B cell (primary cell): ENCODE measurements around the gene ANK2. TPM values are rescaled to one million over a fixed set of nuclear protein-coding genes. Genes with fewer than 3 reads are reported as not detected.

Experiments used
- ATAC-seq: fragments of 200-7000 bp; cut with Tn5 transposase; one replicate; pipeline ENCODE4 v1.10.0; 2021; ENCODE audit warnings: low read depth, mild to moderate bottlenecking, moderate number of reproducible peaks, moderate library complexity
- CTCF ChIA-PET: fragments of 350-600 bp; sonication (Branson Sonifier 250); formaldehyde crosslinking; loops from one replicate; lab custom pipeline; 2021; ENCODE audit warnings: antibody characterized with exemption, inconsistent platforms; lab: Charles Lee
- POLR2A ChIA-PET: fragments of 350-600 bp; sonication (Branson Sonifier 250); formaldehyde crosslinking; loops from one replicate; lab custom pipeline; 2021; ENCODE audit warnings: antibody characterized with exemption; lab: Charles Lee
- DNase-seq: peaks from one replicate; pipeline ENCODE4 v3.0.0; 2013
- H2AFZ ChIP-seq: 2 replicates; pipeline ENCODE4 v1.6.1; 2012; ENCODE audit warnings: mild to moderate bottlenecking, low read depth, low read length; ENCODE audit not compliant: insufficient read depth, poor library complexity, severe bottlenecking
- H3K27ac ChIP-seq, 2 donors: 1 replicate in 1 of 2; 2 replicates in 1 of 2; pipeline ENCODE4 v1.5.1; 2012 to 2013; ENCODE audit warnings: low read length in 2 of 2, mild to moderate bottlenecking in 2 of 2, moderate library complexity in 1 of 2
- H3K27me3 ChIP-seq, 4 experiments: fragments of 200-600 bp in 1 of 4; sonication (generic) in 1 of 4; replicated peaks in 1 of 4; 1 replicate in 2 of 4; 2 replicates in 2 of 4; pipeline versions ENCODE4 v1.6.1 to v1.7.0; 2013 to 2016; ENCODE audit warnings: low read length in 3 of 4, mild to moderate bottlenecking in 2 of 4, mixed read lengths in 1 of 4, moderate library complexity in 1 of 4; ENCODE audit not compliant: insufficient read depth in 4 of 4, control insufficient read depth in 3 of 4; ENCODE audit errors: control extremely low read depth in 1 of 4
- H3K36me3 ChIP-seq, 2 experiments: replicated peaks in 1 of 2; 1 replicate in 1 of 2; 2 replicates in 1 of 2; pipeline versions ENCODE4 v1.6.1 to v1.7.1; 2013; ENCODE audit warnings: low read length in 1 of 2; ENCODE audit not compliant: insufficient read depth in 2 of 2, control insufficient read depth in 1 of 2; ENCODE audit errors: control extremely low read depth in 1 of 2, extremely low read depth in 1 of 2
- H3K4me1 ChIP-seq, 2 donors: fragments of 200-600 bp in 1 of 2; sonication (generic) in 1 of 2; 1 replicate in 1 of 2; 2 replicates in 1 of 2; pipeline versions ENCODE4 v1.5.1 to v1.6.1; 2013 to 2017; ENCODE audit warnings: low read length in 2 of 2; ENCODE audit not compliant: control insufficient read depth in 2 of 2, insufficient read depth in 2 of 2
- H3K4me2 ChIP-seq: replicated peaks from 2 replicates; pipeline ENCODE3; 2012; ENCODE audit warnings: mild to moderate bottlenecking, low read depth, low read length; ENCODE audit not compliant: poor library complexity, severe bottlenecking
- H3K4me3 ChIP-seq, 5 experiments: fragments of 200-600 bp in 1 of 5; sonication (generic) in 1 of 5; 1 replicate in 3 of 5; 2 replicates in 2 of 5; pipeline versions ENCODE4 v1.5.1 to v1.7.0; 2011 to 2016; ENCODE audit warnings: low read length in 4 of 5, mild to moderate bottlenecking in 4 of 5, low read depth in 2 of 5, control low read depth in 1 of 5, moderate library complexity in 1 of 5; ENCODE audit not compliant: insufficient read depth in 1 of 5; ENCODE audit errors: control extremely low read depth in 1 of 5, extremely low read depth in 1 of 5
- H3K79me2 ChIP-seq: fragments of 200-600 bp; sonication (generic); one replicate; pipeline ENCODE4 v1.6.0; 2016; ENCODE audit warnings: low read length; ENCODE audit not compliant: control insufficient read depth, insufficient read depth
- H3K9ac ChIP-seq: fragments of 200-600 bp; sonication (generic); 2 replicates; pipeline ENCODE4 v1.6.1; 2017; ENCODE audit warnings: mild to moderate bottlenecking, low read length, moderate library complexity
- H3K9me3 ChIP-seq, 3 donors: one replicate each; pipeline versions ENCODE4 v1.6.1 to v1.7.1; 2013; ENCODE audit warnings: low read length in 2 of 3; ENCODE audit not compliant: control insufficient read depth in 2 of 3, insufficient read depth in 1 of 3; ENCODE audit errors: control extremely low read depth in 1 of 3
- H4K20me1 ChIP-seq: 2 replicates; pipeline ENCODE4 v1.6.0; 2012; ENCODE audit warnings: mild to moderate bottlenecking, low read length; ENCODE audit not compliant: insufficient read depth, control insufficient read depth, poor library complexity, severe bottlenecking
- H3K27ac Mint-ChIP-seq: one replicate; pipeline ENCODE4 v1.8.0; 2021; ENCODE audit warnings: mixed read lengths
- H3K27me3 Mint-ChIP-seq: one replicate; pipeline ENCODE4 v1.8.0; 2021; ENCODE audit warnings: mixed read lengths
- H3K4me1 Mint-ChIP-seq: one replicate; pipeline ENCODE4 v1.8.0; 2021; ENCODE audit warnings: mixed read lengths
- H3K4me3 Mint-ChIP-seq: one replicate; pipeline ENCODE4 v1.8.0; 2021; ENCODE audit warnings: mixed read lengths
- H3K9me3 Mint-ChIP-seq: one replicate; pipeline ENCODE4 v1.8.0; 2022; ENCODE audit warnings: mixed read lengths; ENCODE audit not compliant: insufficient read depth
- CTCF ChIP-seq: fragments of 200-600 bp; IDR thresholded peaks from one replicate; pipeline ENCODE4 v1.8.0; 2022; ENCODE audit warnings: antibody characterized with exemption, mild to moderate bottlenecking
- EZH2 ChIP-seq: IDR thresholded peaks from 2 replicates; pipeline ENCODE4 v1.6.1; 2012; ENCODE audit warnings: borderline replicate concordance, low read depth, mild to moderate bottlenecking, moderate library complexity, low read length; ENCODE audit not compliant: insufficient read depth, poor library complexity, severe bottlenecking
- WGBS: methylation state at CpG from one replicate; pipeline ENCODE4 v1.1.5; 2013; ENCODE audit warnings: missing lambda C conversion rate; ENCODE audit not compliant: insufficient coverage; 5-methylcytosine and 5-hydroxymethylcytosine counted together
- intact Hi-C: fragments of 100-400 bp; cut with micrococcal nuclease; formaldehyde crosslinking; loops from one replicate; pipeline ENCODE4 v1.10.0; 2022
- polyA plus RNA-seq: library from polyadenylated mRNA; depleted of rRNA; stranded (reverse); fragments of >200 nt; gene quantifications from 2 replicates; pipeline ENCODE4 v1.2.3, GENCODE V29; 2012
- total RNA-seq, 2 donors: library from RNA; stranded (reverse); fragments of 120-200 nt in 1 of 2; gene quantifications; 1 replicate in 1 of 2; 2 replicates in 1 of 2; pipeline versions ENCODE4 v1.2.3 to v1.2.4, GENCODE V29; 2013 to 2022

The ANK2 gene
- total and polyA plus RNA-seq, 2 donors (not counting 1 experiment from before 2014, with no cell fraction given), result 0.16 to 3.6 TPM

GRCh38 chr4:113411496-113411938, 362.1 kb downstream of the ANK2 start:
- H3K36me3 ChIP-seq, result no peaks in the 10 kb centered on the region
- intact Hi-C loops, result no loop called here
- no peaks in the 10 kb centered on the region for H3K4me1 Mint-ChIP-seq

DNA sequence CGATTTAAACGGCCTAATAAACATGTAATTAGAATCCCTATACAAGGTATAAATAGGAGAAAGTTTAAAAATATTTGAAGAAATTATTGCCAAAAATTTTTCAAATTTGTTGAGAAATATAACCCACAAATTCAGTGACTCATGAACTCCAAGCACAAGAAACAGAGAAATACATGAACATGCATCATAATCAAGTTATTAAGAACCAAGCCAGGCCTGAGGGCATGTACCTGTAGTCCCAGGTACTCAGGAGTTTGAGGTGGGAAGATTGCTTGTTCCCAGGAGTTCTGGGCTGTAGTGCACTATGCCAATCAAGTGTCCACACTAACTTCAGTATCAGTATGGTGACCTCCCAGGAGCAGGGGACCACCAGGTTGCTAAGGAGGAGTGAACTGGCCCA, 370.2 kb downstream of the ANK2 start:
- ATAC-seq (no peak), DNase-seq (no peak)
- Histone ChIP-seq H3K4me3 (no peak overlapping the region), H3K4me2 (no peak overlapping the region), H2AFZ (no peak overlapping the region), H3K9me3 (peaks cover 2 to 7% (median 3%) of the 10 kb centered on the region in 3 donors), H3K27me3 (no peaks in the 10 kb centered on the region), H3K4me1 (no peaks in the 10 kb centered on the region), H3K9ac (no peak overlapping the region), H3K27ac (no peak overlapping the region), H4K20me1 (no peaks in the 10 kb centered on the region), H3K36me3 (no peaks in the 10 kb centered on the region), H3K79me2 (no peaks in the 10 kb centered on the region)
- Mint-ChIP-seq H3K4me3 (no peak overlapping the region), H3K27me3 (peaks cover 11% of the 10 kb centered on the region), H3K27ac (no peak overlapping the region), H3K9me3 (peaks cover 13% of the 10 kb centered on the region), H3K4me1 (no peaks in the 10 kb centered on the region)
- ChIA-PET CTCF (no interaction called here), POLR2A (no interaction called here)
- no CpG with 5 or more reads among the region's 2 CpGs for WGBS
- intact Hi-C loops, result no loop called here
- no peak for TF ChIP-seq CTCF
- TF ChIP-seq EZH2, result no peak

More at GRCh38 chr4:113411496-113411938, 362.1 kb downstream of the ANK2 start:
- WGBS, result 77% methylated on average over 4 of the region's 4 CpGs
- no peak overlapping the region for H3K27ac Mint-ChIP-seq
- ATAC-seq (no peak), DNase-seq (no peak)
- Histone ChIP-seq H4K20me1 (no peaks in the 10 kb centered on the region), H3K4me2 (no peak overlapping the region), H3K4me3 (no peak overlapping the region), H2AFZ (no peak overlapping the region), H3K4me1 (no peaks in the 10 kb centered on the region), H3K9me3 (no peaks in the 10 kb centered on the region), H3K27ac (no peak overlapping the region), H3K79me2 (no peaks in the 10 kb centered on the region), H3K9ac (no peak overlapping the region), H3K27me3 (peaks cover 0 to 5% (median 2%) of the 10 kb centered on the region in 4 experiments)
- no peak overlapping the region for H3K4me3 Mint-ChIP-seq
- ChIA-PET CTCF (interaction anchor here (1.1 to 1.6 kb wide), 2 partner anchors 17 to 18 kb away, joined by 4 read pairs; no protein-coding TSS in a partner anchor), POLR2A (no interaction called here)
- H3K27me3 Mint-ChIP-seq, result peaks cover 20% of the 10 kb centered on the region
- TF ChIP-seq CTCF (no peak), EZH2 (no peak)
- peaks cover 2% of the 10 kb centered on the region for H3K9me3 Mint-ChIP-seq
